ENCODE measurements around the gene RBP5.

RBP5 gene

GRCh38 chr12:7114851-7115250, 13.8 kb downstream of the RBP5 start:
- no peak for DNase-seq (ENCODE audit: low read depth)
- no peak for TF ChIP-seq CTCF (conservative IDR thresholded peaks at IDR 0.05; ENCODE audit: low read length)
- no peak overlapping the region for H3K4me3 ChIP-seq (ENCODE audit: low read length)

- DNase-seq (ENCODE audit: low read depth): no peak
- H3K4me3 ChIP-seq (ENCODE audit: low read length): no peak overlapping the region
- no peak for TF ChIP-seq CTCF (conservative IDR thresholded peaks at IDR 0.05; ENCODE audit: low read length)
Measured at GRCh38 chr12:7114008-7114407, 14.7 kb downstream of the RBP5 start.

GRCh38 chr12:7113389-7113871, 15.3 kb downstream of the RBP5 start:
- H3K4me3 ChIP-seq (ENCODE audit: low read length): no peak overlapping the region
- TF ChIP-seq CTCF (conservative IDR thresholded peaks at IDR 0.05; ENCODE audit: low read length): peak; percentile 85
- DNase-seq (ENCODE audit: low read depth): peak; percentile 44

DNA sequence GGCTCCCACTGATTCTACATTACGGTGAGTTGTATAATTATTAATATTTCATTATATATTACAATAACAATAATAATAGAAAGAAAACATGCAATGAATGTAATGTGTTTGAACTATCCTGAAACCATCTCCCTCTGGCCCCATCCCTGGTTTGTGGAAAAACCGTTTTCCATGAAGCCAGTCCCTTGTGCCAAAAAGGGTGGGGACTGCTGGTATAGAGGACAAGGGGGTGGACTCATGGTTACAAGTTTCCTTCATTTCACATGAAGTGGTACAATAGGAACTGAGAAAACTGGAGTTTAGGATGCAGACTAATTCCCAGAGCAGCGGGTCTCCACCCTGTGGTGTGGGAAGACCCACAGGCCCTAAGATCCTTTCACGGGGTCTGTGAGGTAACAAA, 16.6 kb downstream of the RBP5 start:
- no peak overlapping the region for H3K4me3 ChIP-seq (ENCODE audit: low read length)
- TF ChIP-seq CTCF (conservative IDR thresholded peaks at IDR 0.05; ENCODE audit: low read length): no peak
- DNase-seq (ENCODE audit: low read depth): no peak

DNA sequence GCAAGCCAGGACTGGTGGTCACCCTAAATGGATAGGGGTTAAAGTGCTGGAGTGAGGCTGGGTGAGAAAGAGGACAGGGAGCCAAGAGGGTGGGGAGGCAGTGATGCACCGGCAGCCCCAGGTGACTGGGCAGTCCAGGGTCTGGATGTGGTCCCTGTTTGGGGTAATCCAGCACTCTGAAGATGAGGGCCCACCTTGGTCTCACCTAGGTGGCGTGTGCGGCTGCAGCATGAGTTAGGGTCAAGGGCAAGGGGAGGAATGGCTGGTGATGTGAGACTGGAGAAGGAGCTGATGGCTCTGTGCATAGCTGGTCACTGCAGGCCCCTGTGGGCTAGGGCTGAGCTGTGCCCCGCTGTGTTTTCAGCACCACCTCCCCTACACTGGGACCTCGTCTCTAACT, 18.0 kb downstream of the RBP5 start:
- no peak for TF ChIP-seq CTCF (conservative IDR thresholded peaks at IDR 0.05; ENCODE audit: low read length)
- DNase-seq (ENCODE audit: low read depth): no peak
- H3K4me3 ChIP-seq (ENCODE audit: low read length): no peak overlapping the region

- DNase-seq (ENCODE audit: low read depth): no peak
- TF ChIP-seq CTCF (conservative IDR thresholded peaks at IDR 0.05; ENCODE audit: low read length): no peak
Measured at GRCh38 chr12:7109572-7109920, 19.1 kb downstream of the RBP5 start.

DNA sequence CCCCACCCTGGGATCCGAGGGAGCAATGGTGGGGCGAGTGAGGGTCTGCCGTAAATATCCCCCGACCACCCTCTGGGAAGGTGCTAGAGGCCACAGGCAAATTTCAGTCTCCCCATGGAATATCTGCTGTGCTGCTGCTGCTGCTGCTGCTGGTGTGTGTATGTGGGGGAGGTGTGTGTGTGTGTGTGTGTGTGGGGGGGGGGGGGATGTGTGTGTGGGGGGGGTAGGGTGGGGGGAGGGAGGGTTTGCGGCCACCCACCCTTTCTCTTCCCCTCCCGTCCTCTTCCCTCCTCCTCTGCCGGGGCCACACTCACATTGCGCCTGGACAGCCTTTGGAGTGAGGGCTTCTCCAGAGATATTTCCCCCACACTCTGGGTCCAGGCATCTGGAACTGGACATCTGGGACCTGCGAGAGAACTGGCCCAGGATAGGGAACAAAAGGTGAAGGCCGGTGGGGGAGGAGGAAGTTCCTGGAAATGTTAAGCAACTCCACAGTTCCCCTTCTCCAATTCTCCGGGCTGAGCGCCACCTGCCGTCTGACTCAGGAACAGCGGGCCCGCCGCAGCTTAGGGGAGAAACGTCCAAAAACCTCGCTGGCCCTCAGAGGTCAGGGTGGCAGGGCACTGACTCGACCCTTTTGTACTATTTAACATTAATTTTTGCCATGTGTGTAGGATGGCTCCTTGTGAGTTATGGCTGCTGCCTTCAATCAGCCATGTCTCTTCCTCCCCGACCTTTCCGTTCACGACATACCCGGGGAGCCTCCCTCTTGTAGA, 19.7 kb downstream of the RBP5 start, which contains the start of gene C1RL:
Gene C1RL (minus strand): TSS at position 419 of the 776 bp plus-strand sequence. CDS start 34 bp downstream, at position 385.
- peak; percentile 93 for TF ChIP-seq CTCF (conservative IDR thresholded peaks at IDR 0.05; ENCODE audit: low read length)
- DNase-seq (ENCODE audit: low read depth): peak; percentile 86
- peak within 1 kb of the TSS; percentile 89 for H3K4me3 ChIP-seq (ENCODE audit: low read length)

More at GRCh38 chr12:7109572-7109920, 19.1 kb downstream of the RBP5 start:
- peak overlapping the region; percentile 89 for H3K4me3 ChIP-seq (ENCODE audit: low read length)
